Non-pigmented ciliary epithelial cell (primary cell): Measurements from ENCODE around the gene TTC4.

Experiments
- DNase-seq: peaks from one replicate; pipeline ENCODE4 v3.0.0-alpha.2; 2010; ENCODE audit warnings: low read depth

Gene TTC4, protein sequence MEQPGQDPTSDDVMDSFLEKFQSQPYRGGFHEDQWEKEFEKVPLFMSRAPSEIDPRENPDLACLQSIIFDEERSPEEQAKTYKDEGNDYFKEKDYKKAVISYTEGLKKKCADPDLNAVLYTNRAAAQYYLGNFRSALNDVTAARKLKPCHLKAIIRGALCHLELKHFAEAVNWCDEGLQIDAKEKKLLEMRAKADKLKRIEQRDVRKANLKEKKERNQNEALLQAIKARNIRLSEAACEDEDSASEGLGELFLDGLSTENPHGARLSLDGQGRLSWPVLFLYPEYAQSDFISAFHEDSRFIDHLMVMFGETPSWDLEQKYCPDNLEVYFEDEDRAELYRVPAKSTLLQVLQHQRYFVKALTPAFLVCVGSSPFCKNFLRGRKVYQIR

DNA sequence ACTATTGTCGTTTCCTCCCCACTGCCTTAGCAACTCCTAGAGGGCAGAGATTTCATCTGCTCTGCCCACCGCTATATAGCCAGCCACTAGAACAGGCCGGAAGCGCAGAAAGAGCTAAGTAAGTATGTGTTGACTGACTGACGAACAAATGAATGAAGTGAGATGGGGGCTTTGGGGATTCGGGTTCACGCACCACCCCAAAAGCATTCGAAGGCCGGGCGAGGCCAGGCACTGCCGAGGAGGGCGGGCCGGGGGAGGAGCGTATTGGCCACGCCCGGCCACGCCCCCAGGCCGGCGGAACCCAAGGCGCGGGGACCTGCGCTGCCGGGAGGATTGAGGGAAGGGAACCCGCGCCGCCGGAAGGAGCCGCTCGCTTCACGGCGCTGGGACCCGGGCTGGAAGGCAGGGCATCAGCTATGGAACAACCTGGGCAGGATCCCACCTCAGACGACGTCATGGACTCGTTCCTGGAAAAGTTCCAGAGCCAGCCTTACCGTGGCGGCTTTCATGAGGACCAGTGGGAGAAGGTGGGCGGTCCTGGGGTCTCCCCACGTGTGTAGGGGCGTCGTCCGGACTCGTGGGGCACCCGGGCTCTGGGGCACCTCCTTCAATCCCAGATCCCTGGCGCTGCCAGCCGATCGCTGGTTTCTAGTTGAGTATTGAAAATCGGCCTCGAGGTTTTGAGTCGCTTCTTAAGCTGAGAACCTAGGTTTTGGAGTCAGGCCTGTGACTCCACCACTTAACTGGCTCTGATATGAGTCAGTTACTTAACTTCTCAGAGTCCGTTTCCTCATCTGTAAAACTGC lies at the start of gene TTC4:
TTC4 (plus strand) TSS at position 369 of the 806 bp plus-strand sequence; CDS start at position 417, 48 bp downstream.
- peak; percentile 18 for DNase-seq

GRCh38 chr1:54666333-54666732 lies 49.3 kb upstream of the TTC4 start:
- no peak for DNase-seq

DNA sequence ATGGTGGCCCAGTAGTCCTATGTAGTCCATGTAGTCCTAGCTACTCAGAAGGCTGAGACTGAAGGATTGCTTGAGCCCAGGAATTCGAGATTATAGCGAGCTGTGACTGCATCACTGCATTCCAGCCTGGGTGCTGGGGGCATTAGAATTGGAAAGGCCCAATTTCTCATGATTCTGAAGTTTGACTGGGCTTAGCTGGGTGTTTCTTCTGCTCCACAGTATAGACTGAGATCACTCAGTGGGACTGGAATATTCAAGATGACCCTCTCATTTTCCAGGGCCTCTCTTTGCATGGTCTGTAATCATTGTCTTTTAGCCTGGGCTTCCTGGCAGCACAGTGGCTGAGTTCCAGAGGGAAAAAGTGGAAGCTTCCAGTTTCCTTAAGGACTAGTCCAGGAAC lies 47.9 kb upstream of the TTC4 start:
- no peak for DNase-seq

DNA sequence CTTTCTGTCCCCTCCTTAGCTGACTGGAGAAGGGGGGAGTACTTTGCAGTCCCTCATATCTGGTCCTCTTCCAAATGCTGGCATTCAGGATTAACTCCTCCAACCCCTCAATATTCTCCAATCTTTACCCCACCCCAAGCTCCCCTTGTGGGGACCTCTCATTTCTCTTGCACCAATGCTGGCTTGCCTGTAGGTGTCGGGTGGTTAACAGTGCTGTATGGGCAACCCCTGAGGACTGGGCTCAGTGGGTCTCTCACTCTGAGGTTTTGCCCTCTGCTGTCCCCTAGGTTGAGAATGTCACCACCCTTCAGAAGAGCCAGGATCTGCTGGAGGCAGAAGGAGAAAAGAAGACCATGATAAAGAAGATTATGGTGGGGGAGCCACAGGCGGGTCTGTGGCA lies 47.1 kb upstream of the TTC4 start:
- no peak for DNase-seq

DNA sequence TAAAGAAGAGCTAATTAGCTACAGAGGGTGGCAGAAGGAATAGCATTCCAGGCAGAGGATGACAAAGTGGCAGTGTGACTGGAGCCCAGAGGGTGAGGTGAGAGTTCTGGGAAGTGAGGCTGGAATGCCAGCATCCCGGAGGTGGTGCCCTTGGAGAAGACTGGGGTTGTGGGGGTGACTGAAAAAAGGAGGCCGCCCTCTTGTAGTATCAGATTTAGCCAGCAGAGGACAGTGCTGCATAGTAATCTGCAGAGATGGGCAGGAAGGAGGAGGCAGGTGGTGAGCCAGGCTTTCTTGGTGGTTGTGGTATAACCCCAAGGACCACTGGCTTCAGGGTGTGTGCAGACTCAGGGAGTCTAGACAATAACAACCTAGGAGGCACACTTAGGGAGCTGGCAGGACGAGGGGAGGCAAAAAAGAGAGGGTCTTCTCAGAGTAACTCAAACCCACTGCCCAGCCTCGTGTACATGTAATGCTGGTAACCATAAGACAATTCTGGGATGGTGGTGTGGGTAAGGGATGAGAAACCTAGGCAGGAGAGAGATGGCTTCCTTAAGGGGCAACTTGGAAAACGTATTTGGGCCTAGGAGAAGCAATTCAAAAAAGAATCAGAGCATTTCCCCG lies 43.6 kb upstream of the TTC4 start:
- DNase-seq = peak; percentile 14

DNA sequence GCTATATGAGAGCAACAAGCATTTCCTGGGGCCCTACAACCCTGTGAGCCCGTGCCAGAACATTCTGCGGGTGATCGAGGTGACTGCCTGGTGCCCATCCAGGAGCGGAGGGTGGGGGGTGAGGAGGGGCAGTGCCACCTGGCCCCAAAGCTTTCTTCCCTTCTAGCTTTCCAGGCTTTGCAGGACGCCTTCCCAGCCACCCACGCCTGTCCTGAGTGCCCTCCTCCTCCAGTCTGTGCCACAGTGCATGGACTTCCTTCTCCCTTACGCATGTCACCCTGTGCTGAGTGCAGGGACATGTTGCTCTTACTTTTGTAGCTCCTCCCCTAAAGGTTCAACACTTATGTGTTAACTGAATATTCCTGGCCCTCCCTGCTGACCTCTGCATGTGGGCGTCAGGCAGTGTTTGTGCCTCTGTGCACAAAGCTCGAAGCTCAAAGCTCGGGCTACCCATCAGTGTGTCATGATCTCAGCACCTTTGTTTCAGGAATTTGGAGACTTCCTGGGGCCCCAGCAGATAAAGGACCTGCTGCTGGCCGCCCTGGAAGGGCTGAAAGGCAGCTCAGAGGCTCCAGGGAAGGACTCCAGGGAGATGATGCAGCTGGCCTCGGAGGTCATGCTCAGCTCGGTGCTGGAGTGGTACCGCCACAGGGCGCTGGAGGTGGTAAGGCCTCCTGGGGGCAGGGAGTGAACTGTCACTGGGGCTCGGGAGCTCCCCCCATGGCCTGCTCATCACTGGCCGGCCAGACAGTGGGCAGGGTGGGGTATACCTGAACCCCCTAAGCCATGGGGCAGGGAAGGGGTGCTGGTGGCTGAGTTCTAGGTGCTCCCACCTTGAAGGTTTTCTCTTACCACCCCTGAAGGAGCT lies 36.7 kb upstream of the TTC4 start:
- DNase-seq = no peak

- no peak for DNase-seq
Measured at GRCh38 chr1:54679706-54680105, 36.0 kb upstream of the TTC4 start.

- DNase-seq = no peak
Measured at GRCh38 chr1:54680387-54680786, 35.3 kb upstream of the TTC4 start.

- no peak for DNase-seq
Measured at GRCh38 chr1:54681358-54681757, 34.3 kb upstream of the TTC4 start.

DNA sequence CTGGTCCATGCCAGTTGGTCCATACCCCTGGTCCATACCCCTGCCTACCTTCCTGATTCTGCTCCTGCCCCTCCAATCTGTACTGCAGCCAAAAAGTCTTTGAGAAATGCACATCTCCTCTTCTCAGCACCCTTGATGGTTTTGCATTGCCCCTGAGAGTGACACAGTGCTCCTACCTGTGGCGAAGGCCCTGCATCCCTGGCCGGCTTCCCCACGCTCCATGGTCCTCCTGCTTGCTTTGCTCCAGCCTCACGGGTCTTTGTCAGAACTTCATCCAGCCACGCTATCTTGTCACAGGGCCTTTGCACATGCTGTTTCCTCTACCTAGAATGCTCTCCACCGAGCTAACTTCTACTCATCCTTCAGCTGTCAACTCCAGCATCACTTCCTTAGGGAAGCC lies 32.2 kb upstream of the TTC4 start:
- no peak for DNase-seq

DNA sequence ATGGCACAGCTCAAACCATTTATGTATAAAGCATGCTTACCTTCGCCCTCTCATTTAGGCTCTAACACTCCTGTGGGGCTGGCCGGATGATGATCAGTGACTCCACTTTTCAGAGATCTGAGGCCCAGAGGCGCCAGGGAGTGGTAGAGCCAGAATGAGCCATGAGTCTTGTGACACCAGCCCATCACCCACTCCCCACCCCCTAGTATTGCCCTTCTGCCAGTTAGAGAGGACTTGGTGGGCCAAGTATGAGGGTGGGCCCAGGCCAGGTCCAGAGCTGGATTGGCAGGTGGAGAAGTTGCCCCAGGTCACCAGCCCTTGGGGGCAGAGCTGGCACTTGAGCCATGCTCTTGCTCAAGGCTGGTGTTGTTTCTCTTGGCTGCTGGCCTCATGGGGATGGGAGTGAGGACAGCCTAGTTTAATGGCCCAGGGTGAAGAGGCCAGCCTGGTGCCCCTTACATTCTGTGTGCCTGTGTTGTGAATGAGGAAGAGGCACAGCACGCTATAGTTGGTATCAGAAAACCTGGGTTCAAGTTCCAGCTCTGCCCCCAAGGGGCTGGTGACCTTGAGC lies 30.2 kb upstream of the TTC4 start:
- DNase-seq = no peak

- DNase-seq = no peak
Measured at GRCh38 chr1:54686155-54686554, 29.5 kb upstream of the TTC4 start.

DNA sequence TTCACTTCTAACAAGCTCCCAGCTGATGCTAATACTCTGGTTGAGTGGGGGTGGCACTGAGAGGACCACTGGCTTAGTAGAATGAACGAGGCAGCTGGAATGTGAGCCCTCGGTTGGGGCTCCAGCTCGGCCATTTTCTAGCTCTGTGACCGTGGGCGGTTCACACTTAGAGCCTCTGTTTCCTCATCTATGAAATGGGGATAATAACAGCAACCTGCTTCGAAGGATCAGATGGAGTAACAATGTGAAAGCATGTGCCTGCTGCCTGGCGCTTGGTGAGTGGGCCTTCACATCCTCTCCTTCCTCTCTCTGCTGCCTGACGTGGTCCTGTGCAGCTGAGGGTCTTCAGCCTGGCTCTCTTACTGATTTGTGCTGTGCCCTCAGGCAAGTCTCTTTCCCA lies 20.9 kb upstream of the TTC4 start:
- DNase-seq = no peak

DNA sequence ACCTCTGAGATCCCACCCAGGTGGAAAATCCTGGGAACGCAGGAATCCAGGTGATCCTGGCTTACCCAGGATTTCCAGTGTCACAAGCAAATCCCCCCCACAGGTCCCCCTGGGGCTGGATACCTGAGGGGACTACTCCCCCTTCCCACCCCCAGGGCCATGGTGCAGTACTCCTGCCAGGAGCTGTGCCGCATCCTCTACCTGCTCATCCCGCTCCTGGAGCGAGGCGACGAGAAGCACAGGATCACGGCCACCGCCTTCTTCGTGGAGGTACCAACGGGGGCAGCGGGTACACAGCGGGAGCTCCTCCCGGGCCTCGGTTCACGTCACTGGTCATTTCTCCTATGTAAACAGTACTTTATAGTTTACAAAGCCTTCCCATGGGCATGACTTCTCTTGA lies 20.4 kb upstream of the TTC4 start:
- no peak for DNase-seq

- DNase-seq = no peak
Measured at GRCh38 chr1:54695764-54696163, 19.9 kb upstream of the TTC4 start.

DNA sequence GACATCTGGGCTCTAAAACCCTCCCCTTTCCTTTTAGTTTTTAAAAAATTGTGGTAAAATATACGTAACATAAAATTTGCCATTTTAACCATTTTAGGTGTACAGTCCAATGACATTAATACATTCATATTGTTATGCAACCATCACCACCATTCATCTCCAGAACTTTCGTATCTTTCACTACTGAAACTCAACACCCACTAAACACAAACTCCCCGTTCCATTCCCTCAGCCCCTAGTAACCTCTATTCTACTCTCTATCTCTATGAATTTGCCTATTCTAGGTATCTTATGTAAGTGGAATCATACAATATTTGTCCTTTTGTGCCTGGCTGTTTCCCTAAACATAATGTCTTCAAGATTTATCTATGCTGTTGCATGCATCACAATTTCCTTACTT lies 19.4 kb upstream of the TTC4 start:
- no peak for DNase-seq

DNA sequence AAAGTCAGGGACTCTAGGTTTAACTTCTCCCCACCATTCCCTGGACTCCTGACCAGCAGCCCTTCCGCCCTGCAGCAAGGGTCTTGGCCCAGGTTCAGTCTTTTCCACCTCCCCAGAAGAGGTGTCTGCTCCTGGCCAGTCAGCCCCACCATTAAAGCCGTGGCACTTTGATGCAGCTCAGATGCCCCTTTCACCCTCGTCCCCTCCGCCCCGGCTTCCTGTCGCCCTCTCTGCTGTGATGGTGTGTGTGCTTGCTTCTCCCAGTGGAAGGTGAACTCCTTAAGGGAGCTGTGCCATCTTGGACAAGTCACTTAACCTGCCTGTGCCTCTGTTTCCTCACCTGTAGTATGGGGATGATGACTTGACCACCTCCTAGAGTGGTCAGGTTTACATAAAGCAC lies 17.8 kb upstream of the TTC4 start:
- no peak for DNase-seq

GRCh38 chr1:54698346-54698745 lies 17.3 kb upstream of the TTC4 start:
- no peak for DNase-seq

- DNase-seq = no peak
Measured at GRCh38 chr1:54699936-54700525, 15.6 kb upstream of the TTC4 start.

GRCh38 chr1:54701066-54701465 lies 14.6 kb upstream of the TTC4 start:
- no peak for DNase-seq

- DNase-seq = no peak
Measured at GRCh38 chr1:54701996-54702395, 13.7 kb upstream of the TTC4 start.
